PC-9 (cell line): ENCODE results near the gene EPN1.
A peak's percentile ranks its signal among the peaks of the same experiment; 100 is the strongest.

Experiments used
- CTCF ChIP-seq: fragments of 200-600 bp; sonication (generic); conservative IDR thresholded peaks from 2 replicates; pipeline ENCODE4 v1.6.1; 2017; ENCODE audit warnings: mixed run types, antibody characterized with exemption, mild to moderate bottlenecking, moderate library complexity
- EZH2 ChIP-seq: fragments of 200-600 bp; sonication (generic); IDR thresholded peaks from 2 replicates; pipeline ENCODE4 v1.8.0; 2017; ENCODE audit warnings: antibody characterized with exemption, low read depth

GRCh38 chr19:55654868-55655647, 20.0 kb upstream of the EPN1 start, which contains the start of gene U2AF2:
- TF ChIP-seq EZH2 (no peak), CTCF (0 out of 2 replicates have a peak, but pooled peaks have one; percentile 4)
